DND-41 (cell line): ENCODE data around the gene FNDC3B.

ENCODE experiments used
- CTCF ChIP-seq: IDR thresholded peaks from 2 replicates; pipeline ENCODE4 v1.5.1; 2012; ENCODE audit warnings: borderline replicate concordance, low read length, moderate library complexity, mild to moderate bottlenecking; ENCODE audit not compliant: poor library complexity, severe bottlenecking; ENCODE audit errors: extremely low read depth
- EZH2 ChIP-seq: IDR thresholded peaks from 3 replicates; pipeline ENCODE4 v1.6.1; 2012; ENCODE audit warnings: borderline replicate concordance, low read depth, mild to moderate bottlenecking, moderate library complexity, low read length, inconsistent platforms; ENCODE audit not compliant: severe bottlenecking

DNA sequence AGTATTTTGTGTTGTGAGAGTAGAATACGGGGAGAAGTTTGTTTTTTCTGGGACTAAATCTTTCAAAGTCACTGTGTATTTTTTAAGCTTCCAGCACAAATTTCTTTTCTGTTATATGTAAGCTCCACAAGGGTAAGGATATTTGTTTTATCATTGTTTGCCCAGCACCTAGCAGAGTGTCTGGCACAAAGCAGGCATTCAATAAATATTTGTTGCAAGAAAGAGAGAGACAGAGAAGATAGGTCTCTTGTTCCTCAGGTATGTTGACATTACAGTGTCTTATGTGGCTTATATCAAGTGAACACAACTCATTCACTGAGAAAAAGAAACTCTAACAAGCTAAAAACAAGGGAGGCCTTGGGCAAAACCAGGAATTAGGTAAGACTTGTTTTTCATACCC is 26.6 kb upstream of the FNDC3B start:
- TF ChIP-seq CTCF = no peak
- no peak for TF ChIP-seq EZH2
